HEK293T (cell line): Measurements from ENCODE around the gene TM4SF1.

Experiments used
- ELF4 ChIP-seq: fragments of 450-650 bp; IDR thresholded peaks from 2 replicates; pipeline ENCODE4 v1.6.1; 2017; ENCODE audit warnings: antibody characterized with exemption
- FOXA1 ChIP-seq: fragments of 450-650 bp; IDR thresholded peaks from 2 replicates; pipeline ENCODE4 v1.6.1; 2016; ENCODE audit warnings: mild to moderate bottlenecking
- FOXM1 ChIP-seq: fragments of 450-650 bp; IDR thresholded peaks from 2 replicates; pipeline ENCODE4 v1.6.1; 2017; ENCODE audit warnings: mild to moderate bottlenecking, borderline replicate concordance
- HDGF ChIP-seq: fragments of 450-650 bp; IDR thresholded peaks from 2 replicates; pipeline ENCODE4 v1.6.1; 2017; ENCODE audit warnings: antibody characterized with exemption, borderline replicate concordance
- SP1 ChIP-seq: fragments of 450-650 bp; IDR thresholded peaks from 2 replicates; pipeline ENCODE4 v1.6.1; 2017

GRCh38 chr3:149415484-149415883 lies 38.0 kb upstream of the TM4SF1 start:
- no peak for TF ChIP-seq SP1
- TF ChIP-seq FOXM1 = no peak
- no peak for TF ChIP-seq FOXA1
- TF ChIP-seq HDGF = no peak
- no peak for TF ChIP-seq ELF4
